ENCODE data around the gene PIP5KL1.

PIP5KL1 gene

GRCh38 chr9:127928676-127929624 is 1.6 kb downstream of the PIP5KL1 start:
- DNase-seq = no peak

- DNase-seq = no peak
Observed at GRCh38 chr9:127927988-127928675, 2.4 kb downstream of the PIP5KL1 start.

- no peak for DNase-seq
Observed at GRCh38 chr9:127927201-127927987, 3.2 kb downstream of the PIP5KL1 start.

GRCh38 chr9:127926906-127927200 is 3.7 kb downstream of the PIP5KL1 start:
- DNase-seq = no peak

GRCh38 chr9:127925959-127926905 is 4.3 kb downstream of the PIP5KL1 start:
- no peak for DNase-seq

- DNase-seq = no peak
Observed at GRCh38 chr9:127924736-127925444, 5.7 kb downstream of the PIP5KL1 start.

- no peak for DNase-seq
Observed at GRCh38 chr9:127923771-127924170, 6.8 kb downstream of the PIP5KL1 start.

- no peak for DNase-seq
Observed at GRCh38 chr9:127923046-127923445, 7.5 kb downstream of the PIP5KL1 start.

GRCh38 chr9:127921557-127922120 is 8.9 kb downstream of the PIP5KL1 start:
- no peak for DNase-seq

GRCh38 chr9:127920794-127921193 is 9.8 kb downstream of the PIP5KL1 start:
- no peak for DNase-seq

GRCh38 chr9:127919253-127919815 is 11.2 kb downstream of the PIP5KL1 start:
- no peak for DNase-seq

- no peak for DNase-seq
Observed at GRCh38 chr9:127918183-127919107, 12.1 kb downstream of the PIP5KL1 start.

GRCh38 chr9:127917603-127918002 is 13.0 kb downstream of the PIP5KL1 start:
- no peak for DNase-seq

GRCh38 chr9:127916720-127917581 is 13.6 kb downstream of the PIP5KL1 start, which contains the start of gene ST6GALNAC4:
Gene ST6GALNAC4 (minus strand): TSS chr9:127917041. CDS start chr9:127916419, 622 bp downstream.
- no peak for DNase-seq

- no peak for DNase-seq
Observed at GRCh38 chr9:127915801-127916719, 14.5 kb downstream of the PIP5KL1 start.

- no peak for DNase-seq
Observed at GRCh38 chr9:127915325-127915752, 15.2 kb downstream of the PIP5KL1 start.

GRCh38 chr9:127913682-127914081 is 16.9 kb downstream of the PIP5KL1 start:
- no peak for DNase-seq

Measured in SIG-M5 (cell line).